Chondrocyte (in vitro differentiated cells): ENCODE measurements around the gene GJA5. TPM values are rescaled to one million over a fixed set of nuclear protein-coding genes. Genes with fewer than 3 reads are reported as not detected.
A peak's percentile ranks its signal among the peaks of the same experiment; 100 is the strongest.

ENCODE experiments used
- DNase-seq: peaks from one replicate; pipeline ENCODE4 v3.0.0; 2021; ENCODE audit warnings: mixed read lengths, low spot score
- H3K27ac Mint-ChIP-seq: one replicate; pipeline ENCODE4 v1.8.0; 2021; ENCODE audit warnings: mild to moderate bottlenecking, moderate library complexity, mixed read lengths; ENCODE audit not compliant: unreplicated experiment
- H3K27me3 Mint-ChIP-seq: 2 replicates; pipeline ENCODE4 v1.8.0; 2021; ENCODE audit warnings: low read depth, mixed read lengths
- H3K36me3 Mint-ChIP-seq: 2 replicates; pipeline ENCODE4 v1.8.0; 2021; ENCODE audit warnings: low read depth, mixed read lengths
- H3K4me1 Mint-ChIP-seq: 2 replicates; pipeline ENCODE4 v1.8.0; 2021; ENCODE audit warnings: low read depth, mild to moderate bottlenecking, mixed read lengths
- H3K4me3 Mint-ChIP-seq: one replicate; pipeline ENCODE4 v1.8.0; 2021; ENCODE audit warnings: mild to moderate bottlenecking, moderate library complexity, mixed read lengths; ENCODE audit not compliant: unreplicated experiment
- H3K9me3 Mint-ChIP-seq: 2 replicates; pipeline ENCODE4 v1.8.0; 2021; ENCODE audit warnings: low read depth, mixed read lengths
- long read RNA-seq: library from polyadenylated mRNA; stranded (forward); transcript quantifications from one replicate; pipeline ENCODE4 v2.0.0, GENCODE V29; 2021
- total RNA-seq: library from RNA; stranded (reverse); gene quantifications from 3 replicates; pipeline ENCODE4 v1.2.1, GENCODE V29; 2021
- TF ChIP-seq, protein P1 (sequence below): fragments of 200-600 bp; sonication (generic); IDR thresholded peaks from 2 replicates; pipeline ENCODE4 v1.5.0; 2021; ENCODE audit warnings: antibody characterized with exemption, mild to moderate bottlenecking, moderate library complexity

Gene GJA5
- 0.17 to 0.44 TPM in 2 of 3 replicates, not detected in the other for total RNA-seq
- long read RNA-seq: 0 reads

DNA sequence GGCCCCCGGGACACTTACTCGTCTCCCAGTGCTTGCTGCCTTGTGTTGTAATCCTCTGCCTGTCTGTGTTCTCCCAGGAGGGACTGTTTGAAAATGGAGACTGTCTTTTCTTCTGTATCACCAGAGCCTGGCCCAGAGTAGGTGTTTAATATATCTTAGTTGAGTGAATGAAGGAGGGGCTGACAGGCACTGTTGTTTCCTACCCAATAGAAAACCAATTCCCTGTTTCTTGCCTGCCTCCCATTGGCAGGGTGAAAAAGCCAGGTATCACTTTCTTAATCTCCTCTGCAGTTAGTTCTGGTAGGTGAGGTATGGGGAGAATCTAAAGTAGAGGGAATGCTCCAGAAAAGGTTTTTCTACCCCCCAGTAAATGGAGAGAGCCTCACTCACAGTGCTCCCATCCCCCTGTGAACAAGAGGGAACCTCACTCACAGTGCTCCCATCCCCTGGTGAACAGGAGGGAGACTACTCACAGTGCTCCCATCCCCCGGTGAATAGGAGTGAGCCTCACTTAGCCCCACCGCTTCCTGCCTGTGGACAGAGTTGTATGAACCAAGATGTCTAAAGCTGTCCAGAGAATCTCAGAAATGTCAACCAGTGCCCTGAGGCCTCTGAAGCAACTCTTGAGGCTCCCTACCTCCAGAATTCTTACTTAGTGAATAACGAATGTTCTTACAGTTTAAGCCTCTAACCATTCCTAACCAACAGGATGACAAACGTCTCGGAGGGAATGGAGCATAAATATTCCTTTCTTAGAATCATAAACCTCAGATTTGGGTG lies at the start of gene GJA5:
Gene GJA5, minus strand, starts transcription at position 122 of the 780 bp plus-strand sequence. CDS start 1,364 bp downstream, outside the sequence.
- TF ChIP-seq, protein P1, sequence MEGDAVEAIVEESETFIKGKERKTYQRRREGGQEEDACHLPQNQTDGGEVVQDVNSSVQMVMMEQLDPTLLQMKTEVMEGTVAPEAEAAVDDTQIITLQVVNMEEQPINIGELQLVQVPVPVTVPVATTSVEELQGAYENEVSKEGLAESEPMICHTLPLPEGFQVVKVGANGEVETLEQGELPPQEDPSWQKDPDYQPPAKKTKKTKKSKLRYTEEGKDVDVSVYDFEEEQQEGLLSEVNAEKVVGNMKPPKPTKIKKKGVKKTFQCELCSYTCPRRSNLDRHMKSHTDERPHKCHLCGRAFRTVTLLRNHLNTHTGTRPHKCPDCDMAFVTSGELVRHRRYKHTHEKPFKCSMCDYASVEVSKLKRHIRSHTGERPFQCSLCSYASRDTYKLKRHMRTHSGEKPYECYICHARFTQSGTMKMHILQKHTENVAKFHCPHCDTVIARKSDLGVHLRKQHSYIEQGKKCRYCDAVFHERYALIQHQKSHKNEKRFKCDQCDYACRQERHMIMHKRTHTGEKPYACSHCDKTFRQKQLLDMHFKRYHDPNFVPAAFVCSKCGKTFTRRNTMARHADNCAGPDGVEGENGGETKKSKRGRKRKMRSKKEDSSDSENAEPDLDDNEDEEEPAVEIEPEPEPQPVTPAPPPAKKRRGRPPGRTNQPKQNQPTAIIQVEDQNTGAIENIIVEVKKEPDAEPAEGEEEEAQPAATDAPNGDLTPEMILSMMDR: no peak
- H3K36me3 Mint-ChIP-seq: no peaks in the 10 kb centered on the region
- peaks cover 42% of the 10 kb centered on the region for H3K4me1 Mint-ChIP-seq
- no peak for DNase-seq
- no peak within 1 kb of the TSS for H3K4me3 Mint-ChIP-seq
- peak within 1 kb of the TSS; percentile 30 for H3K27ac Mint-ChIP-seq
- H3K27me3 Mint-ChIP-seq: no peaks in the 10 kb centered on the region
- H3K9me3 Mint-ChIP-seq: no peaks in the 10 kb centered on the region

DNA sequence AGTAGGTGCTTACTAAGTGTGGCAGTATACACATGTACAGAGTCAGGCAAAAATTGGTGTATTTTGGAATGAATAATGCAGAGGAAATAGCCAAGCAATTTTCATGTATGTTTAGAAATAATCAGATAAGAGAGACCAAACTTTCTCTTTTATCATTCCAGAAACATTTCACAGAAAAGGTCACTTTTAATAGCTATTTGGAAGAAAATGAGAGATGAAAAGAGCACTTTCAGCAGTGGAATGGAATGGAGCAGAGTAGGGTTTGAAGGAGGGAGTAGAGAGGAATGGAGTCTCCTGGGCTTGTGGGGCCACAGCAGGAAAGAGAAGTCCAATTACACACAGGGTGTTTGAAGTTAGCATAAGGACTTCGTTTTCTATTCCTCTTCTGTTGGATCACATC lies 48.8 kb upstream of the GJA5 start:
- no peak for DNase-seq
- no peak overlapping the region for H3K27ac Mint-ChIP-seq
- no peak overlapping the region for H3K4me3 Mint-ChIP-seq
- no peaks in the 10 kb centered on the region for H3K27me3 Mint-ChIP-seq
- H3K9me3 Mint-ChIP-seq: no peaks in the 10 kb centered on the region
- no peaks in the 10 kb centered on the region for H3K4me1 Mint-ChIP-seq
- TF ChIP-seq, protein P1: no peak
- H3K36me3 Mint-ChIP-seq: no peaks in the 10 kb centered on the region

DNA sequence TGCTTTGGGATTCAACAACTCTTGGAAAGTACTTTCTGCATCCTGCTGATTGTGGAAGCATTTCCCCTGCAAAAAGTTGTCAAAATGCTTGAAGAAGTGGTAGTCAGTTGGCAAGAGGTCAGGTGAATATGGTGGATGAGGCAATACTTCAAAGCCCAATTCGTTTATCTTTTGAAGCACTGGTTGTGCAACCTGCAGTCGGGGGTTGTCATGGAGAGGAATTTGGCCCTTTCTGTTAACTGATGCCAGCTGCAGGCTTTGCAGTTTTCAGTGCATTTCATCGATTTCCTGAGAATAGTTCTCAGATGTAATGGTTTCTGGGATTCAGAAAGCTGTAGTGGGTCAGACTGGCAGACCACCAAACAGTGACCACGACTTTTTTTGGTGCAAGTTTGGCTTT lies 47.6 kb upstream of the GJA5 start:
- no peaks in the 10 kb centered on the region for H3K9me3 Mint-ChIP-seq
- TF ChIP-seq, protein P1: no peak

DNA sequence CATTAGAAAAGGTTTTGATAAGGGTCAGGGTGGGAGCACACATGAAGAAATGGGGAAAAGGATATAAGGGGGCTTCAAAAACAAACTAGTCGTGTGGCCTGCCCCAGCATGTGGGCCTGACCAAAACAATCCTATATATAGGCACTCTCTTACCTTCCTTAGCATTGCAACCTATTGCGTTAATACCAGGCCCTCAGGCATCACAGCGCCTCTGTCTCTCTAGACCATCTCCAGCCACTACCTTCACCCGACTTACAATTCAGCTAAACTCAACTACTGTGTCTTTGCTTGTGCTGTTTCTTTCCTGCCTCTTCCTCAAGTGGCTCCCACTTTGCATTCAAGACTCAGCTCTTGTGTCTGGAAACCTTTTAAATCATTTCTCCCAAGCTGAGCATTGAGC lies 47.0 kb upstream of the GJA5 start:
- H3K9me3 Mint-ChIP-seq: no peaks in the 10 kb centered on the region
- no peaks in the 10 kb centered on the region for H3K27me3 Mint-ChIP-seq
- H3K27ac Mint-ChIP-seq: no peak overlapping the region
- no peak for DNase-seq
- no peaks in the 10 kb centered on the region for H3K36me3 Mint-ChIP-seq
- H3K4me1 Mint-ChIP-seq: no peaks in the 10 kb centered on the region
- H3K4me3 Mint-ChIP-seq: no peak overlapping the region
- TF ChIP-seq, protein P1: no peak

More for the DNA sequence above, 47.6 kb upstream of the GJA5 start:
- H3K4me3 Mint-ChIP-seq: no peak overlapping the region
- H3K36me3 Mint-ChIP-seq: no peaks in the 10 kb centered on the region
- H3K4me1 Mint-ChIP-seq: no peaks in the 10 kb centered on the region
- no peaks in the 10 kb centered on the region for H3K27me3 Mint-ChIP-seq
- no peak for DNase-seq
- H3K27ac Mint-ChIP-seq: no peak overlapping the region

DNA sequence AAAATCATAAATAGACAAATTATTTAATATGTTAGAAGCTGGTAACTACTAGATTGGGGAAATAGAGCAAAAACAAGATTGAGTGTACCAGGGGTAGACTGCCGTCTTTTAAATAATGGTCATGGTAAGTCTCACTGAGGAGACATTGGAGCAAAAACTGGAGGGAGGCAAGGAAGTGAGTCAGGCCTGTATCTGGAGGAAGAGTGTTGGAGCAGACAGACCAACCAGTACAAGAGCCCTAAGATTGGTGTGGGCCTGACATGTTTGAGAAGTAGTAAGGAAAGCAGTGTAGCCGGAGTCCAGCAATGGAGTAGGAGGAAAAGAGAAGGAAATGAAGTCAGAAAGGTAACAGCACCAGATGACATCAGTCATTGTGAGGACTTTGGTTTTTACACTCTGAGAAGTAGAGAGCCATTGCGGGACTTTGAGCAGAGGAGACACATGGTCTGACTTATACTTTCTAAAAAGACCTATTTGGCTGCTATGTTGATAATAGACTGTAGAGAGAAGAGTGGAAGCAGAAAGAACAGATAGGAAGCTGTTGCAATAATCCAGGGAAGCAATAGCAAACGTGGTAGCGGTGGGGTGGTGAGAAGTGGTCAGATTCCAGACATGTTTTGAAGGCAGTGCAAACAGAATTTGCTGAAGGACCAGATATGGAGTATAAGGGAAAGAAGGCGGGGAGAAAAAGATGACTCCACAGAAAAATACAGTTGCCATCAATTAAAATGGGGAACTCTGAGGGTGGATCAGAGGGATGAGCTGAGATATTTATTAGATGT lies 44.7 kb upstream of the GJA5 start:
- H3K36me3 Mint-ChIP-seq: no peaks in the 10 kb centered on the region
- peaks cover 5% of the 10 kb centered on the region for H3K9me3 Mint-ChIP-seq
- H3K27me3 Mint-ChIP-seq: no peaks in the 10 kb centered on the region
- H3K4me1 Mint-ChIP-seq: no peaks in the 10 kb centered on the region
- no peak overlapping the region for H3K4me3 Mint-ChIP-seq
- no peak overlapping the region for H3K27ac Mint-ChIP-seq
- TF ChIP-seq, protein P1: no peak
- DNase-seq: no peak
